ENCODE data around the gene PRKN.
"Not testable (repeated sequence)": the region's sequence is repeated elsewhere in the genome, so short reads cannot be mapped to it uniquely, and the experiment has no call there.

The PRKN gene

DNA sequence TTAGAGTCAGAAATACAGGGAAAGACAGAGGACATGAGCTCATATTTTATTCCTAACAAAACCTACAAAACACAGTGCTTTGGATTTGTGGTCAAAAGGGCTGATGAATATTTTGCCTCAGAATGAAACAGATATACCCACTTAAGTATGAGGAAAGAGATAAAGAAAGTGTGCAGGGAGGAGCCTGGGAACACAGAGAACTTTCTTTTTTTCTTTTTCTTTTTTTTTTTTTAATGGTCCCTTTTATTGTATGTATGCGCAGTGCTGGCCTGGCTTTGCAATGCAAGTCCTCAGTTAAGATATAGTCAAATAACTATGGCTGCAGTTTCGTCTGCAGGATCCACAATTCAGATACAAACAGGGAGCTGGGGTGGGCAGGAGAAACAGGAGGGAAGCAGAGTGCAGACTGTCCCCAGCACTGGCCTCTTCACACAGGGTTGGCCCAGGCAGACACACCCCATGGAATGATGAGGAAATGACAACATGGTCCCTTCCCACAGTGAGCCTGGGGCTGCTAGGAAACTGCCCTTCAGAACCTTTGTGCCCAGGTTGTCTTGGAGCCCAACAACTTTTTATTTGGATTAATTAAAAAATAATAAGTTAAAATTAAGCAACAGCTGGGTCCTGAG, 823.9 kb downstream of the PRKN start:
- no peak for DNase-seq (ENCODE audit: low read depth)

DNA sequence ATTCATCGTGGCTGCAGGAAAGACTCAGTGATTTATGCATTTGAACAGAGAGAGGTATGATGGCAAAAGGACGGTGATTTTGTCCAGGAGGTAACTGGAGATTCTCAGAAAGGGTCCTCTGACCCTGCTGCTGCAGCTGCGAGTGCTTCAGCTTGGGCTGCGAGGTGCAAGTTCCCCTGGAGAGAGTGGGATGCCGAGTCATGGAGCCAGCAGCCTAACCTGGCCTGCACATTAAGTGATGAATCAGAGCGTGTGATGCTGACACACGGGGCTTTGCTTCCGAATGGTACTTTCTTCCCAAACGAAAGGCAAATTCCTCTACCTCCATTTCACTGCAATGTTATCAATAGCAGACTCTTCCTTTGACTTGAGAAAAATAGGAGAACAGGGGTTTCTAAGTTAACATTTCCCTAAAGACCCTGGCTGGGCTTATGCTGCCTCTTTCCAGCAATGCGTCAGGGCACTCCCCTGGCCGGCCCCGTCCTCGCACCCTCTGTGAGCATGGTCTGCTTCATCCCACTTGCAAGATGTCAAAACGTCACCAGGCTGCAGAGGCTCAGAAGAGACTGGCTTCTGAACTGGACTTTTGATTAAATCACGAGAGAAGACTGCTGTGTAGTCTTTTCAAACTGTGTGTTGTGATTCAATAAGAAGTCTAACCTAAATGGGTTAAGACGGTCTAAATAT, 825.7 kb downstream of the PRKN start:
- DNase-seq (ENCODE audit: low read depth) = no peak

DNA sequence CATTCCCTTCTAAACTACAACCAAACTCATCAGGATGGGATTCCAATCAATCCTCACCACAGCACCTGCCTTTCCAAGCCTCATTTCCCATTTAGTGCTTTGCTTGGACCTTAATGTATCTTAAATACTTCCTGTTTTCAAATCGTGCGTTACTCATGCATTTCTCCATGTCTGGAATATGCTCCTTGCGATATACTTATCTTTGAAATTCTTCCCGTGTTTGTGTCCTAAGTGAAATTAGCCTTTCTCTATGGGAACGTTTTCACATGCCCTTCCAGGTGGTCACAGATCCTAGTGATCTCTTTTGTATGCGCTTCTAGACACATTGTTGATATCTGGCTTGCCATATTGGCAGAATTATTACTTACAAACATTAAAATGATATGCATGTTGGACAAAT, 833.1 kb downstream of the PRKN start:
- DNase-seq (ENCODE audit: low read depth) = no peak

DNA sequence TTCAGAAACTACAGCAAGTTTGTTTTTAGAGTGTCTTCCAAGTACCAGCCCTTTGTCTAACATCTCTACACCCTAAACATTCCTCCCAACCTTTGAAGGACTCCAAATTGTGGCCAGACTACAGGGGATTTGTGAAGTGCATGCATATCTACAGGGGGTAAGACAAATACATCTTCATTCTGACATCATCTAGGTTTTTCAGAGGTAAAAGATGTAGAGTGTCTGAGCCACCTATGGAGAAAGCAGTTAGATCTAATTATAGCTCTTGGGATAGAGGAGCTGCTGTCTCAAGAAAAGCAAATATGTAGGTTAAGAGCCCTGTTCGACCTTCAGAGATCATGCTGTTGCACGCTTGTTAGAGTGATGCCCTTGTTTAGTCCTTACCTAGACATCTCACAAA, 836.0 kb downstream of the PRKN start:
- no peak for DNase-seq (ENCODE audit: low read depth)

DNA sequence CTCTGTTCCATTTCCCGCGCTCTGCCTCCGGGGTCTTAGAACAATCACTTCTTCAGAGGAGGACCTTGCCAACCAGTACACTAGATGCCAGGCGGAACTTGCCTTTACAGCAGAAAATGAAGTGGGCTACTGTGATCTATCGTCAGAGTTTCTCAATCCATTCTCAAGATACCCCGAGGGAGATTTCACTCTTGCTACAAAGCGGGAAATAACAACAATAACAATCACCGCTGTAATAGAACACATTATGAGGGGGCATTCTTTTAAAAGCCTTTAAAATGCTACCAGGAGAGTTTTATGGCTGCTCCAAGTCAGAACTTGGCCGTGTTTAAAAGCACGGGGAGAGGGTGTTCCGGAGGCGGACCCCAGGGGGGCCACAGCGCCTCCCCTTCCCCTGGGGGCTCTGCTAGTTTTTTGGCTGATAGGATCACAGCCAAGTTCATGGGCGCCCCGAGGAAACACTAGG, 836.7 kb downstream of the PRKN start:
- DNase-seq (ENCODE audit: low read depth) = no peak

DNA sequence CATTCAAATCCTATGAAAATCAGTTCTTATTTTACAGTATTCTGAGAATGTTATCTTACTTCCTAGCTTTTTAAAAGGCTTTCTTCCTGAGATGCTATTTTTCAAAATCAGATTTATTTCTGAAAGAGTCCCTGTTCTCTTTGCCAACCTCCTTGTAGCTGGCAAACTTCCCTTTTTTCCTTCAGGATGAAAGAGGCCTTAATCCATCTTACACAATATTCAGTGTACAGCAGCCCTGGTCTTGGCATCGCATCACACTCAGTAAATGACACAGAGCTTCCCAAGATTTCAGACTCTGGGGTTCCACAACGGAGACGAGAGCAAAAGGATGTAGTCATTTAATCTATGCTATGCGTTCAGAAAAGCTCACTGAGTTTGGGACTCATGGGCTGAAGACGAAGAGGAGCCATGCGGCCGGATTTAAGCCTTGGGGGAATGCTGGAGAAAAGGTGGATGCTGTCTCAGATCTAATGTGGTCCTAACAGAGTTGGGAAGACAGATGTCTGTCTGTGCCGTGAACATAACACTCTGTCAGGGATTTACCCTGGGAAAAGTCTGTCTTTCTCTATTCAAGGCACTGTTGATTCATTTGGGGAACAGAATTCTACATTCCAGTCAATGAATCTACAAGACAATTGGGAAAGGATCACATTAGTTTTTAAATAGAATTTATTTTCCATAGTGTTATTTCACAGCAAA, 837.3 kb downstream of the PRKN start:
- no peak for DNase-seq (ENCODE audit: low read depth)

DNA sequence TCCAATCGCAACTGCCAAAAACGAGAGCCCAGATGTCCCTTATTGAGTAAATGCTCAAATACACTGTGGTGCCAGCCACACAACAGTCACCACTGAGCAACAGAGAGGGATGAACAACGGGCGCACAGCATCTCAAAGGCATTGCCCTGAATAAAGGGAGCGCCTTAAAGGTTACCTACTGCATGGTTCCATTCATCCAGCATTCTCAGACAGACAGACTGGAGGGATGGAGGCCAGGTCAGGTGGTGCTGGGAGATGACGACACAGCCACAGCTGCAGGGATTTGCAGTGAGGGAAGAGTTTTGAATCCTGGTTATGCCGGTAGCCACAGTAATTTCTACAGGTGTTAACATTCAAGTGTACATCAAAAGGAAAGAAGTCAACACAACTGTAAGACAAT, 838.2 kb downstream of the PRKN start:
- no peak for DNase-seq (ENCODE audit: low read depth)

DNA sequence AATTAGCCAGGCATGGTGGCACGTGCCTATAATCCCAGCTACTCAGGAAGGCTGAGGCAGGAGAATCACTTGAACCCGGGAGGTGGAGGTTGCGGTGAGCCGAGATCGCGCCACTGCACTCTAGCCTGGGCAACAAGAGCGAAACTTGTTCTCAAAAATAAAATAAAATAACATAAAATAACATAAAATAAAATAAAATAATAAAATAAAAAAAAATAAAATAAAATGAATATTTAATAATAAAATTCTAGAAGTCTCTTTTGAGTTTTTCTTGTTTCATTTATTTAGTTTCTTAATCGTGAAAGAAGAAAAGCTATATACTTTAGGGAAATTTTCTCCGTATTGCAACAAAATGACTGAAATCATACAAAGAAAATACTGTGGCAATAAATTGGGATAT, 841.0 kb downstream of the PRKN start:
- not testable (repeated sequence) for DNase-seq (ENCODE audit: low read depth)

DNA sequence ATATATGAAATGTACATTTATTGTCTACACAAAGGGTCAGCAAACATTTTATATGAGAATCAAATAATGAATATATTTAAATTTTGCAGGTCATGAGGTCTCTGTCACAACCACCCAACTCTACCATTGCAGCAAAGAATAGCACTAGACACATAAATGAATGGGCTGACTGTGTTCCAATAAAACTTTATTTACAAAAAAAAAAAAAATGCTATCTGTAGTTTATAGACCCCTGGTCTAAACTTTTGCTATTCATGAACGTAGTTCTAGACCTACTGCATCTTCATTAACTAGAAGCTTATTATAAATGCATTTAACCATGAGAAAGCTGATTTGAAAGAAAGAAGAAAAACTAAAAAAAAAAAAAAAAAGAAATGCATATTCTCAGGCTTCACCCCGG, 842.8 kb downstream of the PRKN start:
- DNase-seq (ENCODE audit: low read depth) = no peak

DNA sequence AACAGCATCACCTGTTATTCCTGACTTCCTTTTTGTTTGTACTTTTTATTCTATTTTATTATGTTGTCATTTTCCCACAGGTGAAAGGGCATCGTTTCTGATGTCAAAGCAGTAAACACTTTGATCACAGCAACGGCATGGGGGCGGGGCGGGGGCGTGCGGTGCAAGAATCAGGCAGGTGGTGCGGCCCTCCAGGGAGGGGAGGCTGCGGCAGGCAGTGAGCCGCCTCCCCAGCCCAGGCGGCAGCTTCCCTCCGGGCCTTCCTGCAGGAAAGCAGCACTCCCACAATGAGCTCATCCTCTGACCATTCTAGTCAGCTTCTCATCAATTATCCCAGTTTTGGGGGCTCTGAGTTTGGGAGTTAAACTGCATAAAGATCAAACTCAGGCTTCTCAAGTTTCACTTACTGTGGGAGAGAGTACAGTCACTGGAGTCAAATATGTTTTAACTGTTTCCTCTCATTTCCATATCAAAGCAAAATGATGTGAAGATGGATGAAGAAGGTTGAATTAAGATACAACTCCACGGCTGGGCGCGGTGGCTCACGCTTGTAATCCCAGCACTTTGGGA, 845.3 kb downstream of the PRKN start:
- DNase-seq (ENCODE audit: low read depth) = no peak

DNA sequence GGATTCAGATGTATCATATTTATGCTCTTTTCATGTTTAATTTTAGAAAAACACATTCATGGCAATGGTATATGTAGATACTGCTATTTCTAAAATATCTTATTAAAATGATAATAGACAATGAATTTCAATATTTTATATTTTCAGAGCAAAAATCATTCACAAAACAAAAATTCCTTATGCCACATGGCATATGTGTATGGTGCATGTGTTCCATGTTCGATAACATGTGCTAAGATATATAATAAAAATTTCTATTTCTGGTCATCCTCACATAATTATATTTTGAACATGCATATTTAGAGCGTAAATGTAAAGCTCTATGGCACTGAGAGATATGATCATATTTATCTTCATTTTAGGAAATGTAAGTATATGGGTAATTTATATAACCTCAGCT, 847.5 kb downstream of the PRKN start:
- no peak for DNase-seq (ENCODE audit: low read depth)

DNA sequence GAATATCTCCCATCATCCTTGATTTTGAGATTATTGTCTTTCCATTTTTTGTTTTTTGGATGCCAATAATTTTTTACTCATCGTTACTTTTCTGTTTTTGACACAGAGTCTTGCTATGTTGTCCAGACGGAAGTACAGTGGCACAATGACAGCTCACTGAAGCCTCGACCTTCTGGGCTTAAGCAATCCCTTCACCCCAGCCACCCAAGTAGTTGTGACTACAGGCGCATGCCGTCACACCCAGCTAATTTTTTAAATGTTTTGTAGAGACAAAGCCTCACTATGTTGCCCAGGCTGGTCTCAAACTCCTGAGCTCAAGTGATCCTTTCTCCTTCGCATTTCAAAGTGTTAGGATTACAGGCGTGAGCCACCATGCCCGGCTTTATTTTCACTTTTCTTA, 851.3 kb downstream of the PRKN start:
- no peak for DNase-seq (ENCODE audit: low read depth)

DNA sequence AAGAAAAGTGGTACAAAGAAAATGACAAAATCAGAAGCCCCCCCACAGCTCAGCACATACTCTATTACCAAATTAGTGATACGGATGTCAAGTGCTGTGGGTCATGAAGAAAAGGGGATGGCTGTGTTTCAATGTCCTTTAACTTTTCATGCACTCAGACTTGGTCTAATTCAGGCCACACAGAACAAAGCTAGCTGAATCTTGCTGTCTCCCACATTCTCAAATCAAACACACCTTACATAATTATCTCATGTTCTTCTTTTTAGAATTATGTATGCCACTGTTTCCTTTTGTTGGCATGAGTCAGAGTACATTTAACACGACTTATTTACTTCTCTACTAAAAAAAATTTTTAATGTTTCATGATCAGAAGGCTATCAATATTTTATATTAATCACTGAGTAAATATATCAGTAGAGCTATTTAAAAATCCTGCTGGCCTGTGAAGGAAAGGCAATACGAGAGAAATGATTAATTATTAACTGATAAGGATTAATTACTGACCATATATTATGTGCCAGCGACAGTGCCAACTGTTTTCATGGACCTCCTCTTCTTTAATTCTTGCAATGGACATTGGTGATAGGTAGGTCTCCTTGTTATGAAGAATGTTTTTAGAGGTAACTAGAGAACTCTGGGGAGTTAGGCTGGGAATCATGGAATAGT, 857.2 kb downstream of the PRKN start:
- DNase-seq (ENCODE audit: low read depth) = no peak

DNA sequence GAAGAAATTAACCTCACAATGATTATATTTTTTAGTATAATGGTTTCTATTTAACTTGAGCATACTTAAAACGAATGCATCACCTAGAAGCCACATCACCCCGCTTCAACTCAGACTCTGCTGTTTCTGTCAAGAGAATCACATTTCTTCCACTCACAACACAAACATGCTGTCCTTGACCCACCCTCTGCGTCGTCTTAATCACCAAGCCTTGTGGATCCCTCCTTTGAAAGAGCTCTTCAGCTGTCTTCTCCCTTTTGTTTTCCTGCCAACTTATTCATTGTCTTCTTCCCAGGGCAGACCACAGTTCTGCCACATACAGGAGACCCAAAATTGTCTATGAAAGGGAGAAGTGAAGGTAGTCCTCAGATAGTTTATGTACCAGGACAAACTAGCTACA, 858.1 kb downstream of the PRKN start:
- DNase-seq (ENCODE audit: low read depth) = no peak

DNA sequence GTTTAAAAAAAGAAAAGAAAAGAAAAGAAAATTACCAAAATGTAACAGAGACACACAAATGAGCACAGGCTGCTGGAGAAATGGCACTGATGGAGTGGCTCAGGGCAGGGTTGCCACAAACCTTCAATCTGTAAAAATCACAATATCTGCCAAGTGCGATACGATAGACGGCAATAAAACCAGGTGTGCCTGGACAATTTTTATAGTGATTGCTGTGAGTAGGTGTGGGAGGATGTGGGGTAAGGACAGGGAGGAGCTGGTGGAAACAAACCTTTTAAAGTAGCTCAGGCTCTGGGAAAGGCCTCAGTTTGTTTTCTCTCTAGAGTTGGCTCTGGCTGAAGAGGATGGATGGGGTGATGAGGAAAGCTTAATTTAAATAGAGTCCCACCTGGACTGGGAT, 861.0 kb downstream of the PRKN start:
- DNase-seq (ENCODE audit: low read depth) = no peak

DNA sequence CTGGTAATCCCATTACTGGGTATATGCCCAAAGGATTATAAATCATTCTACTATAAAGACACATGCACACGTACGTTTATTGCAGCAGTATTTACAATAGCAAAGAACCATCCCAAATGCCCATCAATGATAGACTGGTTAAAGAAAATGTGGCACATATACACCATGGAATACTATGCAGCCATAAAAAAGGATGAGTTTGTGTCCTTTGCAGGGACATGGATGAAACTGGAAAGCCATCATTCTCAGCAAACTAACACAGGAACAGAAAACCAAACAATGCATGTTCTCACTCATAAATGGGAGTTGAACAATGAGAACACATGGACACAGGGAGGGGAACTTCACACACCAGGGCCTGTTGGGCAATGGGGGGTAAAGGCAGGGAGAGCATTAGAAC, 866.5 kb downstream of the PRKN start:
- DNase-seq (ENCODE audit: low read depth) = not testable (repeated sequence)

DNA sequence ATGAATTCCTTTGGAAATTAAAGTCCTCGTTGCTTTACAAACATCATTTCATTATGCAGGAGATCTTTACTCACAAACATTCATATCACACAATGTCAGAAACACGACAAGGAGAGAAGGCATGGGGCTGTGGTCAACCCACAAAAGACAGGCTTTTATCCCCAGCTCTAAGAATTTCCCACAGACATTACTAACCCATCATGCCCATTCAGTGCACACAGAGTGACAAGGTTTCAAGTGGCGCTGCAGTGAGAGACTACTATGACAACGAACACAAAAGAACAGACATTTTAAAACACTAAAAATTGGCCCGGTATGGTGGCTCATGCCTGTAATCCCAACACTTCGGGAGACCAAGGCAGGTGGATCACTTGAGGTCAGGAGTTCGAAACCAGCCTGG, 873.9 kb downstream of the PRKN start:
- DNase-seq (ENCODE audit: low read depth) = no peak

DNA sequence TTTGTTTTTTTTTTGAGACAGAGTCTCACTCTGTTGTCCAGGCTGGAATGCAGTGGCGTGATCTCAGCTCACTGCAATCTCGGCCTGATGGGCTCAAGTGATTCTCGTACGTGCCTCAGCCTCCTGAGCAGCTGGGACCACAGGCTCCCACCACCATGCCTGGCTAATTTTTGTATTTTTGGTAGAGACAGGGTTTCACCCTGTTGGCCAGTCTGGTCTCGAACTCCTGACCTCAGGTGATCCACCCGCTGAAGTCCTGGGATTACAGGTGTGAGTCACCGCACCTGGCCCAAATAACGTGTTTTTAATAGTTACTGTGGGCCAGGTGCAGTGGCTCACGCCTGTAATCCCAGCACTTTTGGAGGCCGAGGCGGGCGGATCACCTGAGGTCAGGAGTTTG, 876.1 kb downstream of the PRKN start:
- not testable (repeated sequence) for DNase-seq (ENCODE audit: low read depth)

DNA sequence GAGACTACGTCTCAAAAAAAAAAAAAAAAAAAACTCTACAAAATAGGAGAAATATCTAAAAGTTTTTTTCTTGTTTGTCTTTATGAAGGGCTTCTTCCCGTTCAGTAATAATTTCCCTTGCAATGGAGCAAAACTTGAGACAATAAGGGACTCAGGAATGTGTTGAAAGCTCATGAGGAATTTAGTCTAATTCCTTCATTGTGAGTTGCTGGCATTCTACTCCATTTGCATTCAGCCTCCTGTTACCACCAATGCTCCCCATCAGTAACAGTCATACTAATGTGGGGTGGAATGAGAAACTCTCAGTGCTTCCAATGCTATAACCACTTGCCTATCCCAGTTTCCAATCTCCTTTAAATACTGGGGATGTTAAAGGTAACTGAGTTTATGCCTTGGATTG, 877.0 kb downstream of the PRKN start:
- DNase-seq (ENCODE audit: low read depth) = no peak

DNA sequence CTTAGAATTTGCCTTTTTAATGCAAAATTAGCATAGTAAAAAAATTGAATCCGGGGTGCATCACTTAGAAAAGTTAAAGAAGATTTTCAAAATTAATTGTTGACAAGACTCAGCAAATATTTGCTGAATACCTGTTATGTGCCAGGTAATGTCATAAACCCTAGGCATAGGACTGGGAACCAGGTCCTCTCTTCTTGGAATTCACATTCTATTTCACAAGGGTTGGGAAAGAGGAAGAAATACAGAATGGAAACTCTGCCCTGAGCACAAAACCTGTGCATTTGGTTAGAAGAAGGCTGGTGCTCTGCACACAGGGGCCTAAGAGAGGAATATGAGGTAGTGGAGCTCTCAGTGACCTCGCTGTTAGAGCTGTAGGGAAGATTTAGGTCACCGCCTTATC, 879.9 kb downstream of the PRKN start:
- no peak for DNase-seq (ENCODE audit: low read depth)

DNA sequence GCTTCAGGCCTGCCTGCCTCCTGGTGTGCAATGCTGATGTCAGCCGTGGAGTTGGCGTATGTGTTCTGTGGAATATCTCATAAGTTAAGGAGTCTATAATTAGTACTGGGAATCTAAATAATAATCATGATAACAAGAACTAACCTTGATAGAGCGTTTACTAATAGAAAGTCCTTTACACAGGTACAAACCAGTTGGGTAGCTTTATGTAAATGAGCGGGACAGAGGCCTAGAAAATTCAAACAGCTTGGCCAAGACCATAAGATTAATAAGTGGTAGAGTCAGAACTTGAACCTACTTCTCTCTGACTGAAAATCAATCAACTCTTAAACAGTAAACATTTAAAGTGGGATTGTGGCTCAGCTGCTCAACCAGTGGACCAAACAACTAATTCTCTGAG, 882.8 kb downstream of the PRKN start:
- DNase-seq (ENCODE audit: low read depth) = no peak

DNA sequence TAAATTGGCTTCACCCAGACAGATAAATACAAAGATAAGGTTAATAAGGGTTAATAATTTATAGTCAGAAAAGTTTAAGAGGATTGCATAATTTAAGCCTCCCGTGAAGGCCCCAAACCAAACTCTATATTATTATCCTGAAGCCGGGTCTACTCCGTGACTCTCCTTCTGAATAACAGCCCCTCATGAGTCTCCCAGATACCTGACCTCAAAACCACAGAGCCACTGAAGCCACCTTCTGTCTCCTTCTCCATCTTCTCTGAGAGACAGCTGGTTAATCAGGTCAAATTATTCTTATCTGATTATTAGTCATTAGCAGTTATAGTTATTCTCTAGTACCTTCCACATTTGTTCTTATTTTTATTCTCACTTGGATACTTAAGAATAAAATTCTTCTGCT, 884.5 kb downstream of the PRKN start:
- no peak for DNase-seq (ENCODE audit: low read depth)

DNA sequence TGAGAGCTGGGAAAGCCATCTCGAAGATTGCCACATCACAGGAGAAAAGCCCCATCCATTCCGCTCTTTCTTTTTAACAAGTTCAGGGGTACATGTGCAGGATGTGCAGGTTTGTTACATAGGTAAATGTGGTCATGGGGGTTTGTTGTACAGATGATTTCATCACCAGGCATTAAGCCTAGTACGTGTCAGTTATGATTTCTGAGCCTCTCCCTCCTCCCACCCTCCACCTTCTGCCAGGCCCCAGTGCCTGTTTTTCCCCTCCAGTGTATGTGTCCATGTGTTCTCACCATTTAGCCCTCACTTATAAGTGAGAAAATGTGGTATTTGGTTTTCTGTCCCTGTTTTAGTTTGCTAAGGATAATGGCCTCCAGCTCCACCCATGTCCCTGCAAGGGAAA, 887.2 kb downstream of the PRKN start:
- DNase-seq (ENCODE audit: low read depth) = no peak

Data from HS-27A (cell line).